Fibroblast of skin of left quadriceps (primary cell): ENCODE measurements around the gene TOGARAM1.

ENCODE experiments used
- DNase-seq, 2 experiments: peaks; one replicate each; pipeline ENCODE4 v3.0.0-alpha.2; 2013; ENCODE audit warnings: low read depth in 2 of 2

TOGARAM1 gene

GRCh38 chr14:44962334-44963043, 499 bp downstream of the TOGARAM1 start:
- no peak for DNase-seq

- DNase-seq: no peak
Observed at GRCh38 chr14:44963044-44963528, 1.1 kb downstream of the TOGARAM1 start.

- no peak for DNase-seq
Observed at GRCh38 chr14:44963775-44964380, 1.9 kb downstream of the TOGARAM1 start.

- no peak for DNase-seq
Observed at GRCh38 chr14:44966601-44967336, 4.8 kb downstream of the TOGARAM1 start.

GRCh38 chr14:44968714-44969113, 6.7 kb downstream of the TOGARAM1 start:
- no peak for DNase-seq

GRCh38 chr14:44970907-44971306, 8.9 kb downstream of the TOGARAM1 start:
- DNase-seq: no peak

GRCh38 chr14:44971459-44971858, 9.5 kb downstream of the TOGARAM1 start:
- DNase-seq: no peak

GRCh38 chr14:44979273-44979672, 17.3 kb downstream of the TOGARAM1 start:
- no peak for DNase-seq

GRCh38 chr14:44979740-44980356, 17.9 kb downstream of the TOGARAM1 start:
- no peak for DNase-seq

- DNase-seq: no peak
Observed at GRCh38 chr14:44981198-44981597, 19.2 kb downstream of the TOGARAM1 start.

- DNase-seq: no peak
Observed at GRCh38 chr14:44982594-44982993, 20.6 kb downstream of the TOGARAM1 start.

- DNase-seq: no peak
Observed at GRCh38 chr14:44988694-44989093, 26.7 kb downstream of the TOGARAM1 start.

- no peak for DNase-seq
Observed at GRCh38 chr14:44989497-44990440, 27.8 kb downstream of the TOGARAM1 start.

GRCh38 chr14:44990533-44990932, 28.5 kb downstream of the TOGARAM1 start:
- DNase-seq: no peak

- DNase-seq: no peak
Observed at GRCh38 chr14:44995196-44995595, 33.2 kb downstream of the TOGARAM1 start.

- DNase-seq: no peak
Observed at GRCh38 chr14:44995770-44996294, 33.8 kb downstream of the TOGARAM1 start.

GRCh38 chr14:45003924-45004323, 41.9 kb downstream of the TOGARAM1 start:
- no peak for DNase-seq

GRCh38 chr14:45015133-45015532, 53.1 kb downstream of the TOGARAM1 start:
- no peak for DNase-seq

- no peak for DNase-seq
Observed at GRCh38 chr14:45028107-45028626, 66.2 kb downstream of the TOGARAM1 start.

GRCh38 chr14:45034730-45035129, 72.7 kb downstream of the TOGARAM1 start:
- DNase-seq: no peak

GRCh38 chr14:45038256-45038655, 76.3 kb downstream of the TOGARAM1 start:
- no peak for DNase-seq
